Fibroblast of lung (primary cell): Measurements from ENCODE around the gene ST6GALNAC6.

Experiments used
- CTCF ChIP-seq, 2 donors: IDR thresholded peaks in 1 of 2; conservative IDR thresholded peaks in 1 of 2; 1 replicate in 1 of 2; 2 replicates in 1 of 2; pipeline ENCODE4 v1.5.1; 2011 to 2012; ENCODE audit warnings: low read length in 2 of 2, control low read depth in 1 of 2, inconsistent platforms in 1 of 2, low read depth in 1 of 2, mild to moderate bottlenecking in 1 of 2
- EZH2 ChIP-seq: IDR thresholded peaks from 2 replicates; pipeline ENCODE4 v1.5.1; 2012; ENCODE audit warnings: low read length, control low read depth, mild to moderate bottlenecking; ENCODE audit errors: missing control alignments

GRCh38 chr9:127848756-127849504 lies 50.5 kb downstream of the ST6GALNAC6 start:
- TF ChIP-seq CTCF (conservative IDR thresholded peaks at IDR 0.05 in 1 of 2, IDR thresholded peaks at IDR 0.05 in 1 of 2; ENCODE audit: low read depth in 1 of 2, low read length in 2 of 2) (no peak), EZH2 (no peak)
